Vagina (tissue), 2 donors: ENCODE measurements around the gene CAMSAP1. TPM values are rescaled to one million over a fixed set of nuclear protein-coding genes. Genes with fewer than 3 reads are reported as not detected.

ENCODE experiments used
- DNase-seq, 2 donors: peaks; one replicate each; pipeline ENCODE4 v3.0.0-alpha.2; 2017; ENCODE audit errors: extremely low spot score in 2 of 2
- H3K27ac ChIP-seq: fragments of 200-600 bp; sonication (generic); one replicate; pipeline ENCODE4 v1.5.1; 2019
- H3K27me3 ChIP-seq: fragments of 200-600 bp; sonication (generic); one replicate; pipeline ENCODE4 v1.5.1; 2019
- H3K36me3 ChIP-seq, 2 donors: fragments of 200-600 bp; sonication (generic); one replicate each; pipeline ENCODE4 v1.5.1; 2017 to 2019
- H3K4me1 ChIP-seq: fragments of 200-600 bp; sonication (generic); one replicate; pipeline ENCODE4 v1.5.1; 2019
- H3K4me3 ChIP-seq, 2 donors: fragments of 200-600 bp; sonication (generic); 1 replicate in 1 of 2; 2 replicates in 1 of 2; pipeline ENCODE4 v1.5.1; 2016 to 2019
- H3K9me3 ChIP-seq: fragments of 200-600 bp; sonication (generic); one replicate; pipeline ENCODE4 v1.5.1; 2019
- CTCF ChIP-seq, 3 experiments: fragments of 450-650 bp in 2 of 3; fragments of 200-600 bp in 1 of 3; sonication (generic) in 1 of 3; IDR thresholded peaks; one replicate each; pipeline ENCODE4 v1.5.1; 2017 to 2019; ENCODE audit warnings: antibody characterized with exemption in 3 of 3, mild to moderate bottlenecking in 2 of 3, moderate library complexity in 2 of 3
- POLR2A ChIP-seq, 2 donors: fragments of 450-650 bp; IDR thresholded peaks; one replicate each; pipeline ENCODE4 v1.6.1; 2017; ENCODE audit warnings: antibody characterized with exemption in 2 of 2, mild to moderate bottlenecking in 2 of 2, moderate library complexity in 2 of 2
- POLR2AphosphoS5 ChIP-seq, 2 donors: sonication (generic); formaldehyde crosslinking; IDR thresholded peaks; one replicate each; pipeline ENCODE4 v1.9.0; 2017; ENCODE audit warnings: antibody characterized with exemption in 2 of 2, mild to moderate bottlenecking in 2 of 2, low read depth in 1 of 2; ENCODE audit not compliant: insufficient read depth in 1 of 2
- intact Hi-C: fragments of 100-400 bp; cut with DNase I; formaldehyde crosslinking; loops from one replicate; pipeline ENCODE4 v1.15.1; 2023
- total RNA-seq: library from RNA; depleted of rRNA; stranded (reverse); fragments of >200 nt; gene quantifications from one replicate; pipeline ENCODE4 v1.2.3, GENCODE V29; 2016

Gene CAMSAP1
- total RNA-seq, 1 donor from 2014 or later, result 20.9 TPM

GRCh38 chr9:135790850-135791249 is 116.5 kb downstream of the CAMSAP1 start:
- Histone ChIP-seq H3K4me1 (no peaks in the 10 kb centered on the region), H3K27ac (no peak overlapping the region), H3K36me3 (no peaks in the 10 kb centered on the region), H3K9me3 (no peaks in the 10 kb centered on the region), H3K4me3 (no peak overlapping the region), H3K27me3 (no peaks in the 10 kb centered on the region)
- TF ChIP-seq POLR2AphosphoS5 (IDR thresholded peaks at IDR 0.05; ENCODE audit: insufficient read depth in 1 of 2, low read depth in 1 of 2), result no peak
- intact Hi-C loops, result no loop called here
- DNase-seq, result no peak

GRCh38 chr9:135790356-135790755 is 117.0 kb downstream of the CAMSAP1 start:
- DNase-seq, result no peak
- no peak overlapping the region for H3K4me3 ChIP-seq
- no peaks in the 10 kb centered on the region for H3K36me3 ChIP-seq
- TF ChIP-seq POLR2AphosphoS5 (IDR thresholded peaks at IDR 0.05; ENCODE audit: insufficient read depth in 1 of 2, low read depth in 1 of 2), result no peak
- no peak for TF ChIP-seq CTCF (IDR thresholded peaks at IDR 0.05)
- H3K27ac ChIP-seq, result no peak overlapping the region
- intact Hi-C loops, result no loop called here
- H3K27me3 ChIP-seq, result no peaks in the 10 kb centered on the region
- H3K4me1 ChIP-seq, result no peaks in the 10 kb centered on the region
- no peaks in the 10 kb centered on the region for H3K9me3 ChIP-seq

- no peak for TF ChIP-seq POLR2A (IDR thresholded peaks at IDR 0.05)
- TF ChIP-seq POLR2AphosphoS5 (IDR thresholded peaks at IDR 0.05; ENCODE audit: insufficient read depth in 1 of 2, low read depth in 1 of 2), result no peak
- TF ChIP-seq CTCF (IDR thresholded peaks at IDR 0.05), result no peak
- no peaks in the 10 kb centered on the region for H3K36me3 ChIP-seq
- H3K27me3 ChIP-seq, result no peaks in the 10 kb centered on the region
- DNase-seq, result no peak
- no peaks in the 10 kb centered on the region for H3K4me1 ChIP-seq
- H3K4me3 ChIP-seq, result no peak overlapping the region
- H3K9me3 ChIP-seq, result no peaks in the 10 kb centered on the region
- no peak overlapping the region for H3K27ac ChIP-seq
- intact Hi-C loops, result no loop called here
These were observed 117.5 kb downstream of the CAMSAP1 start for GRCh38 chr9:135789838-135790291.

GRCh38 chr9:135788576-135789300 is 118.6 kb downstream of the CAMSAP1 start:
- H3K36me3 ChIP-seq, result no peaks in the 10 kb centered on the region
- DNase-seq, result no peak
- H3K27ac ChIP-seq, result no peak overlapping the region
- no peak overlapping the region for H3K4me3 ChIP-seq
- no peaks in the 10 kb centered on the region for H3K9me3 ChIP-seq
- no peaks in the 10 kb centered on the region for H3K4me1 ChIP-seq
- TF ChIP-seq POLR2AphosphoS5 (IDR thresholded peaks at IDR 0.05; ENCODE audit: insufficient read depth in 1 of 2, low read depth in 1 of 2), result no peak
- TF ChIP-seq CTCF (IDR thresholded peaks at IDR 0.05), result no peak
- no peak for TF ChIP-seq POLR2A (IDR thresholded peaks at IDR 0.05)
- intact Hi-C loops, result no loop called here
- no peaks in the 10 kb centered on the region for H3K27me3 ChIP-seq

GRCh38 chr9:135787776-135788575 is 119.4 kb downstream of the CAMSAP1 start:
- H3K4me1 ChIP-seq, result no peaks in the 10 kb centered on the region
- H3K4me3 ChIP-seq, result no peak overlapping the region
- no peaks in the 10 kb centered on the region for H3K9me3 ChIP-seq
- H3K27me3 ChIP-seq, result no peaks in the 10 kb centered on the region
- no peaks in the 10 kb centered on the region for H3K36me3 ChIP-seq
- DNase-seq, result no peak
- intact Hi-C loops, result no loop called here
- no peak overlapping the region for H3K27ac ChIP-seq
- TF ChIP-seq POLR2AphosphoS5 (IDR thresholded peaks at IDR 0.05; ENCODE audit: insufficient read depth in 1 of 2, low read depth in 1 of 2) (no peak), POLR2A (IDR thresholded peaks at IDR 0.05) (no peak)

- no peaks in the 10 kb centered on the region for H3K36me3 ChIP-seq
- TF ChIP-seq CTCF (IDR thresholded peaks at IDR 0.05) (no peak), POLR2AphosphoS5 (IDR thresholded peaks at IDR 0.05; ENCODE audit: insufficient read depth in 1 of 2, low read depth in 1 of 2) (no peak), POLR2A (IDR thresholded peaks at IDR 0.05) (no peak)
- H3K4me1 ChIP-seq, result no peaks in the 10 kb centered on the region
- H3K27ac ChIP-seq, result no peak overlapping the region
- no peaks in the 10 kb centered on the region for H3K9me3 ChIP-seq
- no peak overlapping the region for H3K4me3 ChIP-seq
- intact Hi-C loops, result no loop called here
- no peaks in the 10 kb centered on the region for H3K27me3 ChIP-seq
- DNase-seq, result no peak
These were observed 120.0 kb downstream of the CAMSAP1 start for GRCh38 chr9:135787317-135787716.
